GM19351 (cell line): ENCODE data around the gene GALK2.
"Not testable (repeated sequence)": the region's sequence is repeated elsewhere in the genome, so short reads cannot be mapped to it uniquely, and the experiment has no call there.

Experiments
- ATAC-seq: cut with Tn5 transposase; IDR thresholded peaks from one replicate; pipeline ENCODE4 v1.9.1; 2021; ENCODE audit warnings: mild to moderate bottlenecking, moderate library complexity; ENCODE audit not compliant: unreplicated experiment

GALK2 gene

DNA sequence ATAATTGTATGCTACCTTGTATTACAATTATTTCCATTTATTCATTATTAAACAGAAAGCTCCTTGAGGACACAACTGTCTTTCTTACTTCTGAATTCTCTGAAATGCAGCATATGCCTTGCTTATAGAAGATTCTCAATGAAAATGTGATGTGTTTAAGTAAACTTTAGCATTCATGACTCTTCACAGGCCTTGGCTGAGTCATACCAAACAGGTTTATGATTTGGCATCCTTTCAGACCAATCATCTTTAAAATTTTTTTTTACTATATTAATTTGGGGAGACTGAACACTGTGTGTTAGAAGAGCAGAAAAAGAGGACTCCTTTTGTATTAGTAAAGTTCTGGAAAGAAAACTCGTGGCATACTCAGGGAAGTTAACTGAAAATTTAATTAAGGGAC is 6.4 kb upstream of the GALK2 start:
- ATAC-seq: no peak

DNA sequence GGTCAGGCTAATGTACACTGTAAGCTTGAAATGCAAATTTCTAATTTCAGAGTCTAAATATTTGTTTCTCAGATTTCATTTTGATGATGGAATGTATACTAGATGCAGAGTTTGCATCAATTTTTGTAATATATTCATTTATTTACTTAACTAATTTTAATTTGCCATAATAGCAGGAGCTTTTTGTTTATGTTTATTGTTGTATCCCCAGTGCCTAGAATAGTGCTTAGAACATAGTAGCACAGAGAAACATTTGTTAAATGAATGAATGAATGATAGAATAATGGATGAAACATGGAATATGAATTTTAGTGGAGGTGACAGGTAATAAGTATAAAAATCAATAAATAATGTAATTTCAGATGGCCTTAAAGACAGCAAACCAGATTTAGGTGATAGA is 5.2 kb upstream of the GALK2 start:
- ATAC-seq: no peak

DNA sequence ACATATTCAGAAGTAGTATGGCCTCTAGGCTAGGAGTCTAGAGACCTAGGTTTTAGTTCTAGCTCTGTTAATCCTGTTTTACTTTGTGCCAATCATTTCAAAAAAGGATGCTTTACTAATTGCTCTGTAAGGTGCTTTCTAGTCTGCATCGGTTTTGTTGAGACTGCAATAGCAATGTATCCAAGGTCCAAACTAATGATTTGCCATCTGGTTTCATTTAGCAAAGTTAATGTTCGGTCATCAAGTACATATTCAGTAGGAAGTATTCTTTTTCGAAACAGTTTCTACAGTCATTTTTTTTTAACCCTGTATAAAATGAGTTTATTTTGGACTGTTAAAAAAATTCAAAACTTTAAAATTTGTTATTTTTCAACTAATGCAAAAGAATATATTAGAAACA is 2.0 kb upstream of the GALK2 start:
- no peak for ATAC-seq

DNA sequence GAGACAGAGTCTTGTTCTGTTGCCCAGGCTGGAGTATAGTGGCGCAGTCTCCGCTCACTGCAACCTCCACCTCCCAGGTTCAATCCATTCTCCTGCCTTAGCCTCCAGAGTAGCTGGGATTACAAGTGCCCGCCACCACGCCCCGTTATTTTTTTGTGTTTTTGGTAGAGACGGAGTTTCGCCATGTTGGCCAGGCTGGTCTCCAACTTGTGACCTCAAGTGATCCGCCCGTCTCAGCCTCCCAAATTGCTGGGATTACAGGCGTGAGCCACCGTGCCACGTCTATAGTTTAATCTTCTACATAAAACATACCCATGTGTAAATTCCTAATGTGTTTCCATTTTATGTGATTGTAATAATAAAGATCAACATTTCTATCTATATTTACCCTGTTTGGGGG is 1.7 kb downstream of the GALK2 start:
- no peak for ATAC-seq

DNA sequence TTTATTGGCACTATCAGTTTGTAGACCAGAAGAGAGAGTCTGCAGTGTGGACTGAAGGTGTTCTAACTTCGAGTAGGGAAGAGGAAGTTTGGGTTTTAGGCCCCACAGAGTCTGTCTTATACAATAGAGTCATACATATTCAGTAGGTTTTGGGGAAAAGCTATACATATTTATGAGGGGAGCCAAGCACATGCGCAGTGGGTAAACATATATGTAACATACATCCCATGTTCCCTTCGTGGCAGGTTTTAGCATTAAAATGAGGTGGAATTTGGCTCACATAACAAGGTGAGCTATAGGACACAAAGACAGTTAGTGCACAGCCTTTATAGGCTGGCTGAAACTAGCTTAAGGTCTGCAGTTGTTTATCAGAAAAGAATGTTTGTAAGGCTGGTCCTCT is 4.9 kb downstream of the GALK2 start:
- no peak for ATAC-seq

DNA sequence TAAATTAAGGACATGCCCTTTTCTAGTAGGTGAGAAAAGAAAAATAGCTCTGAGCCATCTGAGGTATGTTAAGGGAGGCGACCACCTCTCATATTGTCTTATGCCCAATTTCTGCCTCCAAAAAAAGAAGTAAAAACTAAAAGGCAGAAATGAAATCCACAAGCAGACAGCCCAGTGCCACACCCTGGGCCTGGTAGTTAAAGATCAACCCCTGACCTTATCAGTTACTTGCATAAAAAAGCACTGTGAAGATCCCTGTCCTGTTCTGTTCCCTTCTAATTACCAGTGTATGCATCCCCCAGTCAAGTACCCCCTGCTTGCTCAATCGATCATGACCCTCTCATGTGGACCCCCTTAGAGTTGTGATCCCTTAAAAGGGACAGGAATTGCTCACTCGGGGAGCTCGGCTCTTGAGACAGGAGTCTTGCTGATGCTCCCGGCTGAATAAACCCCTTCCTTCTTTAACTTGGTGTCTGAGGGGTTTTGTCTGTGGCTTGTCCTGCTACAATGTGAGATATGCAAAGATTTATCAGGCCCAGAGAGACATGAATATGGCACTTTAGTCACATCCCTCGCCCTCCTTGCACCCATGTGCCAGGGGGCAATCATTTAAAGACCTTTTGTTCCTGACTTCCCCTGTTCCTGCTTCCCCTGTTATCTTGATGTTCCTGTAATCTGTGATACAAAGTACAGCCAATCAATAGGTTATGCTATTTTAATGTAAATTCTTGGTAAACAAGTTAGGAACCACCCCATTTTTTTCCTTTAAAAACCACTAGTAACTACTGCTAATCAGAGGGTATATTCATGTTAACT is 5.7 kb downstream of the GALK2 start:
- not testable (repeated sequence) for ATAC-seq

DNA sequence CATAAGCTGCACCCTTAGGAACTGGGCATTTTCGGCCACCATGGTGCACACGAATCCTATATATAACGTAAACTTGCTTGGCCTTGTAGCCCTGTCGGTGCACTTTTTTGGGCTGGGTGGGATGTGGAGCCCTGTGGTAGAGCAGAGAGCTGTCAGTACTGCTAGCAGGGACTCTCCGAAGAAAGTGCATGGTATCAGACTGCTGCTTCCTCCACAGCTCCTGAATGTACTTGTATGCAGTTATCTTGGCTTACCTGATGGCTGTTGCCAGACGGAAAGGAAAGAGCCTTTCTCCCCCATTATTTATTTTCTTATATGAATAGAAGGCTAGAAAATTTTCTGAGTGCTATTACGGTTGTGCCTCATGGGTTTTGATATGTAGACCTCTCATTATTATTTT is 8.4 kb downstream of the GALK2 start:
- ATAC-seq: no peak

DNA sequence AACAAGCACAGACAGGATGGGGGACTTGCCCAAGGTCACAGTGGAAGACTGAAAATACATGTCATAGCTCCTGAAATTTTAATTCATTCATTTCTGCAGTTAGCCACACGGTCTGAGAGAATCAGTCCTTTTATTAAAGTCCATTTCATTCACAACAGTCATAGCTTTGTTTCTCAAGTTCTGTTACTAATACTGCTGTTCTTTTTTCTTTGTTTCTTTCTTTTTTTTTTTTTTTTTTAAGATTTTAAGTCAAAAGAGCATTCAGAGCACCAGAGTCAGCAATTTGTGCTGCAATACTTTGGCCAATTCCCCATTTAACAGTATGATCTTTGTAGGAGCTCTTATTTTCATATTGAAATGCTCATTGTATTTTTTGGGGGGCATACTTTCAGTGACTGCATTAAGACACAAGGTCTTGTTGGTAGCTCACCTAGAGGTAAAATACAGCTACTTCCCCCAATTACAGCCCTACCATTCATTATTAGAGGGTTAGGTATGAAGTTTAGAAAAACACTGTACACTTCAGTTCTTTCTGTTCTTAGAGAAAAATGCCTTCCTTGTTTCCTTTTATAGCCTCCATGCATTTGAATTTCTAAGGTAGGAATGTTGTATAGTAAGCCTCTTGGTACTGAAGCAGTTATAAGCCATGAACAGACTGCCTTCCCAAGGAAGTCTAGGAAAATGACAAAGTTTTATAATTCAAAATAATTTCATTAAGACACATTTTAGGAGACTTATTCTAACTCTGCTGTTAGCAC is 9.6 kb downstream of the GALK2 start:
- ATAC-seq: no peak

DNA sequence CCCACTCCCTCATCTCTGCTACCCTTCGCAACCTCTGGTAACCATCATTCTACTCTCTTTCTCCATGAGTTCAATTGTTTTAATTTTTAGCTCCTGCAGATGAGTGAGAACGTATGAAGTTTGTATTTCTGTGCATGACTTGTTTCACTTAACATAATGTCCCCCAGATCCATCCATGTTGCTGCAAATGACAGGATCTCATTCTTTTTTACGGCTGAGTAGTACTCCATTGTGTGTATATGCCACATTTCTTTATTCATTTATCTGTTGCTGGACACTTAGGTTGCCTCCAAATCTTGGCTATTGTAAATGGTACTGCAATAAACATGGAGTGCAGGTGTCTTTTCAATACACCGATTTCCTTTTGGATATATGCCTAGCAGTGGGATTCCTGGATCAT is 12.1 kb downstream of the GALK2 start:
- no peak for ATAC-seq

DNA sequence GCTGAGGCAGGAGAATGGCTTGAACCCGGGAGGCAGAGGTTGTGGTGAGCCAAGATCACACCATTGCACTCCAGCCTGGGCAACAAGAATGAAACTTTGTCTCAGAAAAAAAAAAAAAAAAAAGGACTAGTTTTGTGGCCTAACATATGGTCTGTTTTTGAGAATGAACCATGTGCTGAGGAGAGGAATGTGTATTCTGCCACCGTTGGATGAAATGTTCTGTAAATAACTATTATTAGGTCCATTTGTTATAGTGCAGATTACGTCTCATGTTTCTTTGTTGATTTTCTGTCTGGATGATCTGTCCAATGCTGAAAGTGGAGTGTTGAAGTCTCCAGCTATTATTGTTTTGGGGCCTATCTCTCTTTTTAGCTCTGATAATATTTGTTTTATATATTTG is 13.7 kb downstream of the GALK2 start:
- ATAC-seq: not testable (repeated sequence)

DNA sequence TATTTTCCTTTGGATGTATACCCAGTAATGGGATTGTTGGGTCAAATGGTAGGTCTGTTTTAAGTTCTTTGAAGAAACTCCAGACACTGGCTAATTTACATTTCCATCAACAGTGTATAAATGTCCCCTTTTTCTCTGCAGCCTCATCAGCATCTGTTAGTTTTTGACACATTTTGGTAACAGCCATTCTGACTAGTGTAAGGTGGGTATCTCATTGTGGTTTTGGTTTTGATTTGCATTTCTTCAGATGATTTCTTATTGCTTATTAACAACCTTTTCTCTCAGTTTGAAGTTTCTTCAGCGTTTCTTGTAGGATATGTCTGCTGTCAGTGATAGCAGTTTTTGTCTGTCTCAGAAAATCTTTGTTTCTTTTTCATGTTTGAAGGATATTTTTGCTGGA is 15.4 kb downstream of the GALK2 start:
- ATAC-seq: peak; percentile 54

DNA sequence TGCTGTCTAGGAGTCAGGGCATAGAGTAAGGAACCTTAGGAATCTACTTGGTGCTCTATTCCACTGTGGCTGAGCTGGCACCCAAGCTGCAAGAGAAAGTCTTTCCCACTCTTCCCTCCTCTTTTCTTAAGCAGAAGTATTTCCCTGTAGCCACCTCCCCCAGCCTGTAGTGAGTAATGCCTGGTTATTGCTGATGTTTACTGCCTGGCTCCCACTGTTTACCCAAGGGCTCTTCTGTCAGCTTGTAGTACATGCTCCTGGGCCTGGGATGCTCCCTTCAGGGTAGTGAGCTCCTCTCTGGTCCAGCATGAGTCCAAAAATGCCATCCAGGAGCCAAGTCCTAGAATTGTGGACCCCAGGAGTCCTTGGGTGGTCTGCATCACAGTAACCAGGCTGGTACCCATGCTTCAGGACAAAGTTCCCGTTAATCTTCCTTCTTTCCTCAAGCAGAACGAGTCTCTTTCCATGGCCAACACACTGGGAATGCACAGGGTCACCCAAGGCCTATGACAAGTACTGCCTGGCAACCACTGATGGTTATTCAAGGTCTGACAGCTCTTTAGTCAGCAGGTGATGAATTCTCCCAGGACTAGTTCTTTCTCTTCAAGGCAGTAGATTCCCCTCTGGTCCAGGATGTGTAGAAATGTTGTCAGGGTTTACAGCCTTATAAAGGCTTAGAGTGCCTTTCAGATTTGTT is 17.6 kb downstream of the GALK2 start:
- no peak for ATAC-seq

DNA sequence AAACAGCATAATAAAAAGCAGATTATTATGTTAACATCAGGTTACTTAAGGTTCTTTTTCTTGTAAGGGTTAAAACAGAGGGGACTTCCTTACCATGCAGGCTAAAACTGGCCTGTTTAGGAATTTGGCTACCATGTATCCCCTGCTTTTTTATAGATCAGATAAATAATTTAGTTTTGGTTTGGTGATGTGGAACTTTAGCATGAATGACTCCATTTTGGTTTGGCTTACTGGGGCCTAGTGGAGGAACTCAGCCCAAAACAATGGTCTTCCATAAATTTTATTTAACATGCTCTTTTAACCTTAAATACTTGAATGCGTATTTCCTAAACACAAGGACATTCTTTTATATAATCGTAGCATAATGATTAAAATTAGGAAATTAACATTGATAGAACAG is 18.9 kb downstream of the GALK2 start:
- no peak for ATAC-seq

DNA sequence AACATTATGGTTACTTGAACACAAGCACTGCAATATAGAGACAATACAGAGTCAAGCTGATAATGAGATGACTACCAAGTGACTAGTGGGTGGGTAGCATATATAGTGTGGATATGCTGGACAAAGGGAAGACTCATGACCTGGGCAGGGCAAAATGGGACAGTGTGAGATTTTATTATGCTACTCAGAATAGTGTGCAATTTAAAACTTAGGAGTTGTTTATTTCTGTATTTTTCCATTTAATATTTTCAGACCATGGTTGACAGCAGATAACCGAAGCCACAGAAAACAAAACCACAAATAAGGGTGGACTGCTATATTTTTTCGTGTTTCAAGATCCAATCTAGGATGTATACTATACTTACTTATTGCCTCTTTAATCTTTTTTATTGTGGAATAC is 19.6 kb downstream of the GALK2 start:
- ATAC-seq: no peak

DNA sequence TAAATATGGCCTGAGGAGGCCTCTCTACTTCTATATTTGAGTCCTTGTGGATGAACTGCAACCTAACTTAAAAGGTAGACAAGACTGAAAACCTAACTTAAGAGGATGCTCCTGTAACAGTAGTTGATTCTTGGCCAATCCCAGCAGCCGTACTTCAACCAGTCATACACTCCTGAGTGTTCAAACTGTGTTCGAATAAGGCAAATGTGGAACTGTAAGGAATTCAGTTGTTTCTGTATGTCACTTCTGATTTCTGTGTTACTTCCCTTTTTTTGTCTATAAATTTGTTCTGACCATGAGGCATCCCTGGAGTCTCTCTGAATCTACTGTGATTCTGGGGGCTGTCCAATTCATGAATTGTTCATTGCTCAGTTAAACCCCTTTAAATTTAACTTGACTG is 20.5 kb downstream of the GALK2 start:
- ATAC-seq: no peak

DNA sequence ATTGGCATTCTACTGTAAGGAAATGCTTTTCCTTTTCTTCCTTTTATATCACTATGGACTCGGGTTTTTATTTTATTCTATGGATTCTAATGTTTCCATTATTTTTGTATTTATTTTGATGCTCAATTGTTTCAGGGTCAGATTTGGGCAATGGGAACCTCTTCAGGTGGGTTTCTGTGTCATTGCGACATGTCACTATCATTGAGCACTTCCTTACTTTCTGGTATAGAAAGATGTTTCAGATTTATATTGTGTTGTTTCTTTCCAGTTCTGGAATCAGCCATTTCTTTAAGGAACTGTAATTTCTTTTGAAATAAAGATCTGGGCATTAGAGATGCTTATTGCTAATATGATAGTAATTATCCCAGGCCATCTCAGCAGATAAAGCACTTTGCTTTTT is 21.8 kb downstream of the GALK2 start:
- no peak for ATAC-seq

DNA sequence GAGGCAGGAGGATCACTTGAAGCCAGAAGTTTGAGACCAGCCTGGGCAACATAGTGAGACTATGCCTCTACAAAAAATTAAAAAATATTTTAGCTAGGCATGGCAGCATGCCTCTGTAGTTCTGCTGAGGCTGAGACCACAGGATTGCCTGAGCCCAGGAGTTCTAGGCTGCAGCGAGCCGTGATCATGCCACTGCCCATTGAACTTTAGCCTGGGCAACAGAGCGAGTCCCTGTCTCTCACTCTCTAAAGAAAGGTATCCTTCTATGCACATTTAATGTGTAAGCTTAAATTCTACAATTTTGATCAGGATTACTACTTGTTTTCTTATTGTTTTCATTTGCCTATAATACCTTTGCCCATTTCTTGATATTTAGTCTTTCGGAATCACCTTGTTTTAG is 26.8 kb downstream of the GALK2 start:
- ATAC-seq: no peak

DNA sequence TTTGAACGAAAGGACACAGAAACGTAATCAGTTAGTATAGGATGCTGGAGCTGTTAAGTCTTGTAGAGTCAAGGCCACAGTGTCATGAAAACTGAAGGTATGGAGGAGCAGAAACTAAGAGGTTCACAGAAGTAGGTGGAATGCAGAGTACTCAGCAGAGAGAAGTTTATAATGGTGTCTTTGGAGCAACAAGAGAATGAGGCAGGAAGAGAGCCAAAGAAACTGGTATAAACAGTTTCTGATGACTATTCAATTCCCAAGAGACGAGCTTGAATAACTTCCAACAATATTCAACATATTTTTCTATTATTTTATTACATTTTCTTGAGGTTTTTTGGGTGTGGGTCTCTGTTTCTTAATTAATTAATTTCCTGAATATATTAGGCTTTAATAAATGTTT is 29.6 kb downstream of the GALK2 start:
- no peak for ATAC-seq

DNA sequence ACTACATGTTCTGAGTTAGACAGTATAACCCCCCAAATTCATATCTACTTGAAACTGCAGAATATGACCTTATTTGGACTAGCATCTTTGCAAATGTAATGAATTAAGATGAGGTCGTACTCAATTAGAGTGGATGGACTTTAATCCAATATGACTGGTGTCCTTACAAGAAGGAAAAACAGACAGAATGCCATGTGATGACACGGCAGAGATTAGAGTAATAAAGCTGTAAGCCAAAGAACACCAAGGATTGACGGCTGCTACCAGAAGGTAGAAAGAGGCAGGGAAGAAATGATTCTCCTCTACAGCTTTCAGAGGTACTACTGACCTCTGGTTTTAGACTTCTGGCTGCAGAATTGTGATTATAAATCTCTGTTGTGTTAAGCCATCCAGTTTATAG is 30.3 kb downstream of the GALK2 start:
- no peak for ATAC-seq

DNA sequence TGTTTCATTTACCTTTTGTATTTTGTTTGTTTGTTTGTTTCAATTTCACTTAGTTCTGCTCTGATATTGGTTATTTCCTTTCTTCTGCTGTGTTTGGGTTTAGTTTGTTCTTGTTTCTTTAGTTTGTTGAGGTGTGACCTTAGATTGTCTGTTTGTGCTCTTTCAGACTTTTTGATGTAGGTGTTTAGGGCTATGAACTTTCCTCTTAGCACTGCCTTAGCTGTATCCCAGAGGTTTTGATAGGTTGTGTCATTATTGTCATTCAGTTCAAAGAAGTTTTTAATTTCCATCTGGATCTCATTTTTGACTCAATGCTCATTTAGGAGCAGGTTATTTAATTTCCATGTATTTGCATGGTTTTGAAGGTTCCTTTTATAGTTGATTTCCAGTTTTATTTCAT is 38.1 kb downstream of the GALK2 start:
- not testable (repeated sequence) for ATAC-seq

DNA sequence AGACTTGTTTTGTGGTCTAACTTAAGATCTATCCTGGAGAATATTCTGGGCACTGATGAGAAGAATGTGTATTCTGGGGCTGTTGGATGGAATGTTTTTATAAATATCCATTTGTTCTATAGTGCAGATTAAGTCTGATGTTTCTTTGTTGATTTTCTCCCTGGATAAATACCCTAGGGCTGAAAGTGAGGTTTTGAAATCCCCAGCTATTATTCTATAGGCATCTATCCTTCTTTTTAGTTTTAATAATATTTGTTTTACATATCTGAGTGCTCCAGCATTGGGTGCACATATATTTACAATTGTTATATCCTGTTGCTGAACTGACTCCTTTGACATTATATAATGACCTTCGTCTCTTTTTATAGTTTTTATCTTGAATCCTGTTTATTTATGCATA is 42.9 kb downstream of the GALK2 start:
- ATAC-seq: no peak
